A673 (cell line): ENCODE data around the gene RELL1.

ENCODE experiments used
- EZH2 ChIP-seq: fragments of 200-600 bp; sonication (generic); IDR thresholded peaks from 2 replicates; pipeline ENCODE4 v1.6.1; 2017; ENCODE audit warnings: borderline replicate concordance, low read depth, mild to moderate bottlenecking, mixed read lengths, antibody characterized with exemption, low read length; ENCODE audit not compliant: poor library complexity, severe bottlenecking
- TF ChIP-seq, protein P1 (sequence below): fragments of 300-800, 200-600 bp; sonication (generic); conservative IDR thresholded peaks from 2 replicates; pipeline ENCODE4 v1.5.1; 2017; ENCODE audit warnings: low read depth, mild to moderate bottlenecking, antibody characterized with exemption, low read length, moderate library complexity, mixed read lengths

DNA sequence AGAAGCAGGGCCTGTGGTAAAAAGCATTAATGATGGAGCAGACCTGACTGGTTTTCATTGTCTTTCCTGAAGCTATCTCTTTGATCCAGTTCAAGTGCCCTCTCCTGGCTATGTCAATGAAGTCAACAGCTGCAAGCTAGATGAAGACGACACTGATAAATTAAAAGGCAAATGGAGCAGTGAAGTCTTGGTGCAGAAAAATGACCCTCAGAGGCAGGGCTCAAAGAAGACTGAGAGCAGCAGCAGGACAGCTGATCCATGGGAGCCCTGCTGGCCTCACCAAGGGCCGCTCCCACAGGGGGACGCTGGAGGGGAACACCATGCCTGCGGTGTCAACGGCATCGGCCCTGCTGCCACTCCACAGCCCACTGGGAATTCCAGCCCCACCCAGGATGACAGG, 96.2 kb downstream of the RELL1 start:
- TF ChIP-seq, protein P1, sequence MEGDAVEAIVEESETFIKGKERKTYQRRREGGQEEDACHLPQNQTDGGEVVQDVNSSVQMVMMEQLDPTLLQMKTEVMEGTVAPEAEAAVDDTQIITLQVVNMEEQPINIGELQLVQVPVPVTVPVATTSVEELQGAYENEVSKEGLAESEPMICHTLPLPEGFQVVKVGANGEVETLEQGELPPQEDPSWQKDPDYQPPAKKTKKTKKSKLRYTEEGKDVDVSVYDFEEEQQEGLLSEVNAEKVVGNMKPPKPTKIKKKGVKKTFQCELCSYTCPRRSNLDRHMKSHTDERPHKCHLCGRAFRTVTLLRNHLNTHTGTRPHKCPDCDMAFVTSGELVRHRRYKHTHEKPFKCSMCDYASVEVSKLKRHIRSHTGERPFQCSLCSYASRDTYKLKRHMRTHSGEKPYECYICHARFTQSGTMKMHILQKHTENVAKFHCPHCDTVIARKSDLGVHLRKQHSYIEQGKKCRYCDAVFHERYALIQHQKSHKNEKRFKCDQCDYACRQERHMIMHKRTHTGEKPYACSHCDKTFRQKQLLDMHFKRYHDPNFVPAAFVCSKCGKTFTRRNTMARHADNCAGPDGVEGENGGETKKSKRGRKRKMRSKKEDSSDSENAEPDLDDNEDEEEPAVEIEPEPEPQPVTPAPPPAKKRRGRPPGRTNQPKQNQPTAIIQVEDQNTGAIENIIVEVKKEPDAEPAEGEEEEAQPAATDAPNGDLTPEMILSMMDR = no peak
- no peak for TF ChIP-seq EZH2
